ENCODE measurements around the gene C1QA.
"Not testable (repeated sequence)": the region's sequence is repeated elsewhere in the genome, so short reads cannot be mapped to it uniquely, and the experiment has no call there.

DNA sequence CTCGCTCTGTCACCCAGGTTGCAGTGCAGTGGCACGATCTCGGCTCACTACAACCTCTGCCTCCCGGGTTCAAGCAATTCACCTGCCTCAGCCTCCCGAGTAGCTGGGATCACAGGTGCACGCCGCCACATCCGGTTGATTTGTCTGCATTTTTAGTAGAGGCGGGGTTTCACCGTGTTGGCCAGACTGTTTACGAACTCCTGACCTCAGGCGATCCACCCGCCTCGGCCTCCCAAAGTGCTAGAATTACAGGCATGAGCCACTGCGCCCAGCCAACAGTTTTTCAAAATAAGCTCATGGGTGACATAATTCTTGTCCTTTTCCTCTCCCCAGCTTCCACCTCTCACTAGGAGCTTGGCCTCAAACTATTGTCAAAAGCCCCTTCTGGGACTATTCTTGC lies 39.7 kb downstream of the C1QA start:
- TF ChIP-seq, protein P1, sequence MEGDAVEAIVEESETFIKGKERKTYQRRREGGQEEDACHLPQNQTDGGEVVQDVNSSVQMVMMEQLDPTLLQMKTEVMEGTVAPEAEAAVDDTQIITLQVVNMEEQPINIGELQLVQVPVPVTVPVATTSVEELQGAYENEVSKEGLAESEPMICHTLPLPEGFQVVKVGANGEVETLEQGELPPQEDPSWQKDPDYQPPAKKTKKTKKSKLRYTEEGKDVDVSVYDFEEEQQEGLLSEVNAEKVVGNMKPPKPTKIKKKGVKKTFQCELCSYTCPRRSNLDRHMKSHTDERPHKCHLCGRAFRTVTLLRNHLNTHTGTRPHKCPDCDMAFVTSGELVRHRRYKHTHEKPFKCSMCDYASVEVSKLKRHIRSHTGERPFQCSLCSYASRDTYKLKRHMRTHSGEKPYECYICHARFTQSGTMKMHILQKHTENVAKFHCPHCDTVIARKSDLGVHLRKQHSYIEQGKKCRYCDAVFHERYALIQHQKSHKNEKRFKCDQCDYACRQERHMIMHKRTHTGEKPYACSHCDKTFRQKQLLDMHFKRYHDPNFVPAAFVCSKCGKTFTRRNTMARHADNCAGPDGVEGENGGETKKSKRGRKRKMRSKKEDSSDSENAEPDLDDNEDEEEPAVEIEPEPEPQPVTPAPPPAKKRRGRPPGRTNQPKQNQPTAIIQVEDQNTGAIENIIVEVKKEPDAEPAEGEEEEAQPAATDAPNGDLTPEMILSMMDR (IDR thresholded peaks at IDR 0.05) = not testable (repeated sequence)
- not testable (repeated sequence) for TF ChIP-seq POLR2A (IDR thresholded peaks at IDR 0.05)
